Activated T-cell treated with anti-CD3 and anti-CD28 coated beads for 4 hours (primary cell): ENCODE measurements around the gene LSM14B.
A peak's percentile ranks its signal among the peaks of the same experiment; 100 is the strongest.

ENCODE experiments used
- DNase-seq: peaks from one replicate; pipeline ENCODE4 v3.0.0-alpha.2; 2020

The LSM14B gene

GRCh38 chr20:62164879-62165761 is 42.8 kb downstream of the LSM14B start:
- DNase-seq, result no peak

GRCh38 chr20:62165762-62166399 is 43.6 kb downstream of the LSM14B start:
- no peak for DNase-seq

- DNase-seq, result no peak
Observed at GRCh38 chr20:62167474-62167873, 45.2 kb downstream of the LSM14B start.

- no peak for DNase-seq
Observed at GRCh38 chr20:62168061-62168460, 45.8 kb downstream of the LSM14B start.

GRCh38 chr20:62168890-62169435 is 46.7 kb downstream of the LSM14B start:
- DNase-seq, result no peak

- DNase-seq, result no peak
Observed at GRCh38 chr20:62170536-62170935, 48.3 kb downstream of the LSM14B start.

GRCh38 chr20:62171245-62171644 is 49.0 kb downstream of the LSM14B start:
- DNase-seq, result no peak

- no peak for DNase-seq
Observed at GRCh38 chr20:62172666-62173065, 50.4 kb downstream of the LSM14B start.

GRCh38 chr20:62174021-62174804 is 51.9 kb downstream of the LSM14B start:
- no peak for DNase-seq

- DNase-seq, result no peak
Observed at GRCh38 chr20:62174870-62175624, 52.8 kb downstream of the LSM14B start.

GRCh38 chr20:62175711-62176110 is 53.4 kb downstream of the LSM14B start:
- DNase-seq, result no peak

GRCh38 chr20:62176866-62177265 is 54.6 kb downstream of the LSM14B start:
- no peak for DNase-seq

GRCh38 chr20:62177307-62177706 is 55.0 kb downstream of the LSM14B start:
- no peak for DNase-seq

- DNase-seq, result no peak
Observed at GRCh38 chr20:62178316-62179161, 56.3 kb downstream of the LSM14B start.

- DNase-seq, result no peak
Observed at GRCh38 chr20:62179162-62179504, 56.9 kb downstream of the LSM14B start.

GRCh38 chr20:62181808-62182207 is 59.5 kb downstream of the LSM14B start:
- no peak for DNase-seq

- DNase-seq, result peak; percentile 89
Observed at GRCh38 chr20:62182469-62183425, 60.5 kb downstream of the LSM14B start, which contains the start of gene MTG2. MTG2 (plus strand) TSS chr20:62183028; CDS start chr20:62193421, 10,393 bp downstream.

GRCh38 chr20:62183426-62184142 is 61.3 kb downstream of the LSM14B start:
- DNase-seq, result no peak
